ENCODE measurements around the gene IBA57.
A peak's percentile ranks its signal among the peaks of the same experiment; 100 is the strongest.

The IBA57 gene

GRCh38 chr1:228207851-228208821, 42.5 kb downstream of the IBA57 start, which contains the start of gene OBSCN:
Gene OBSCN, plus strand, starts transcription at chr1:228208044. Its CDS starts 3,740 bp downstream, at chr1:228211784.
- peaks cover 32% of the 10 kb centered on the region for H3K27me3 Mint-ChIP-seq
- peak within 1 kb of the TSS in 1 of 2 donors; percentile 57 for H3K27ac Mint-ChIP-seq
- H3K9me3 Mint-ChIP-seq: no peaks in the 10 kb centered on the region
- DNase-seq (peak in 1 of 2 donors; percentile 2), ATAC-seq (no peak)
- peaks cover 12% of the 10 kb centered on the region for H3K4me1 Mint-ChIP-seq
- H3K4me3 Mint-ChIP-seq: no peak within 1 kb of the TSS

- ATAC-seq (no peak), DNase-seq (no peak)
- Mint-ChIP-seq H3K4me3 (no peak overlapping the region), H3K27ac (no peak overlapping the region), H3K4me1 (peaks cover 14% of the 10 kb centered on the region), H3K27me3 (peaks cover 32% of the 10 kb centered on the region), H3K9me3 (no peaks in the 10 kb centered on the region)
Measured at GRCh38 chr1:228208831-228209551, 43.4 kb downstream of the IBA57 start.

GRCh38 chr1:228209657-228210056, 44.1 kb downstream of the IBA57 start:
- Mint-ChIP-seq H3K27ac (no peak overlapping the region), H3K4me3 (no peak overlapping the region), H3K27me3 (peaks cover 30% of the 10 kb centered on the region), H3K9me3 (no peaks in the 10 kb centered on the region), H3K4me1 (peaks cover 18% of the 10 kb centered on the region)
- DNase-seq (no peak), ATAC-seq (no peak)

GRCh38 chr1:228210076-228210651, 44.6 kb downstream of the IBA57 start:
- H3K4me3 Mint-ChIP-seq: no peak overlapping the region
- H3K27ac Mint-ChIP-seq: no peak overlapping the region
- H3K9me3 Mint-ChIP-seq: no peaks in the 10 kb centered on the region
- peaks cover 21% of the 10 kb centered on the region for H3K4me1 Mint-ChIP-seq
- ATAC-seq: no peak
- peaks cover 25% of the 10 kb centered on the region for H3K27me3 Mint-ChIP-seq
- DNase-seq: no peak

GRCh38 chr1:228210712-228211530, 45.3 kb downstream of the IBA57 start:
- Mint-ChIP-seq H3K4me1 (peaks cover 21% of the 10 kb centered on the region), H3K27ac (no peak overlapping the region), H3K9me3 (no peaks in the 10 kb centered on the region), H3K27me3 (peaks cover 17% of the 10 kb centered on the region), H3K4me3 (peak overlapping the region in 1 of 2 donors; percentile 3)
- DNase-seq (no peak), ATAC-seq (no peak)

GRCh38 chr1:228211531-228212414, 46.2 kb downstream of the IBA57 start:
- Mint-ChIP-seq H3K4me3 (peak overlapping the region in 1 of 2 donors; percentile 3), H3K27me3 (peaks cover 9% of the 10 kb centered on the region), H3K27ac (no peak overlapping the region), H3K4me1 (peaks cover 16% of the 10 kb centered on the region), H3K9me3 (no peaks in the 10 kb centered on the region)
- DNase-seq (no peak), ATAC-seq (no peak)

GRCh38 chr1:228212415-228212965, 46.9 kb downstream of the IBA57 start:
- no peak for ATAC-seq
- Mint-ChIP-seq H3K9me3 (no peaks in the 10 kb centered on the region), H3K27ac (no peak overlapping the region), H3K27me3 (peaks cover 2% of the 10 kb centered on the region), H3K4me1 (peaks cover 16% of the 10 kb centered on the region), H3K4me3 (peak overlapping the region; percentile 91 to 92)
- DNase-seq: no peak

GRCh38 chr1:228212966-228213844, 47.6 kb downstream of the IBA57 start:
- no peaks in the 10 kb centered on the region for H3K9me3 Mint-ChIP-seq

GRCh38 chr1:228213917-228214808, 48.6 kb downstream of the IBA57 start:
- Mint-ChIP-seq H3K4me1 (peaks cover 16% of the 10 kb centered on the region), H3K27ac (no peak overlapping the region), H3K27me3 (no peaks in the 10 kb centered on the region), H3K9me3 (no peaks in the 10 kb centered on the region), H3K4me3 (peak overlapping the region; percentile 78 to 91)
- no peak for ATAC-seq
- no peak for DNase-seq

More at GRCh38 chr1:228212966-228213844, 47.6 kb downstream of the IBA57 start:
- ATAC-seq (peak; percentile 91), DNase-seq (peak; percentile 84 to 87)
- H3K27ac Mint-ChIP-seq: peak overlapping the region; percentile 12 to 87
- H3K4me3 Mint-ChIP-seq: peak overlapping the region; percentile 91 to 92
- peaks cover 16% of the 10 kb centered on the region for H3K4me1 Mint-ChIP-seq
- no peaks in the 10 kb centered on the region for H3K27me3 Mint-ChIP-seq

GRCh38 chr1:228214921-228215662, 49.5 kb downstream of the IBA57 start:
- no peak overlapping the region for H3K27ac Mint-ChIP-seq
- no peaks in the 10 kb centered on the region for H3K9me3 Mint-ChIP-seq
- H3K4me3 Mint-ChIP-seq: peak overlapping the region in 1 of 2 donors; percentile 69
- no peaks in the 10 kb centered on the region for H3K27me3 Mint-ChIP-seq
- H3K4me1 Mint-ChIP-seq: peaks cover 16% of the 10 kb centered on the region
- DNase-seq (no peak), ATAC-seq (no peak)

- H3K4me1 Mint-ChIP-seq: peaks cover 16% of the 10 kb centered on the region
- H3K9me3 Mint-ChIP-seq: no peaks in the 10 kb centered on the region
- ATAC-seq (no peak), DNase-seq (no peak)
- H3K27ac Mint-ChIP-seq: no peak overlapping the region
- no peak overlapping the region for H3K4me3 Mint-ChIP-seq
- no peaks in the 10 kb centered on the region for H3K27me3 Mint-ChIP-seq
Measured at GRCh38 chr1:228215663-228216116, 50.1 kb downstream of the IBA57 start.
